PFSK-1 (cell line): ENCODE results near the gene SPARC.

Source experiments
- POLR2AphosphoS5 ChIP-seq: IDR thresholded peaks from 2 replicates; pipeline ENCODE4 v1.6.1; 2012; ENCODE audit warnings: low read depth, mild to moderate bottlenecking, control low read depth, low read length, moderate library complexity
- REST ChIP-seq, 2 experiments: IDR thresholded peaks; 2 replicates each; pipeline versions ENCODE4 v1.6.1 to v1.8.0; 2011 to 2012; ENCODE audit warnings: low read depth in 2 of 2, low read length in 2 of 2, control low read depth in 1 of 2, inconsistent platforms in 1 of 2, mild to moderate bottlenecking in 1 of 2, moderate library complexity in 1 of 2; ENCODE audit not compliant: insufficient read depth in 1 of 2
- TAF1 ChIP-seq: IDR thresholded peaks from 2 replicates; pipeline ENCODE4 v1.6.1; 2012; ENCODE audit warnings: low read length, control low read depth, borderline replicate concordance; ENCODE audit not compliant: insufficient read depth

GRCh38 chr5:151673421-151673820, 13.3 kb downstream of the SPARC start:
- no peak for TF ChIP-seq POLR2AphosphoS5
- TF ChIP-seq TAF1: no peak
- no peak for TF ChIP-seq REST (IDR thresholded peaks at IDR 0.05; ENCODE audit: insufficient read depth in 1 of 2, low read depth in 2 of 2, low read length in 2 of 2)
